ENCODE results near the gene LRRC3B. TPM values are rescaled to one million over a fixed set of nuclear protein-coding genes. Genes with fewer than 3 reads are reported as not detected.

Gene LRRC3B
- total RNA-seq, 2 experiments from 2014 or later = not detected

GRCh38 chr3:26719134-26719533, 96.6 kb downstream of the LRRC3B start:
- no peak overlapping the region for H3K27ac ChIP-seq (ENCODE audit: low read depth, low read length, poor library complexity, severe bottlenecking)
- H3K4me3 ChIP-seq (ENCODE audit: low read depth, low read length, poor library complexity, severe bottlenecking) = no peak overlapping the region
- intact Hi-C loops (cut with micrococcal nuclease; ENCODE audit: unreplicated experiment) = no loop called here
- no peaks in the 10 kb centered on the region for H4K20me1 ChIP-seq (ENCODE audit: insufficient read depth, low read length)
- H3K9me3 ChIP-seq (ENCODE audit: low read length) = no peaks in the 10 kb centered on the region
- ChIA-PET CTCF (ENCODE audit: unreplicated experiment) (no interaction called here), POLR2A (interaction anchor here (0.6 to 1.9 kb wide), 4 partner anchors 17 to 1730 kb away, joined by 3 to 5 read pairs (median 4); no protein-coding TSS in a partner anchor)
- no peak overlapping the region for H3K4me2 ChIP-seq (ENCODE audit: low read length)
- no TSS peak for BruUV-seq (replicated peaks)
- DNase-seq (ENCODE audit: low spot score) = no peak
- no peaks in the 10 kb centered on the region for H3K9me2 ChIP-seq (ENCODE audit: insufficient read depth, low read length)
- TF ChIP-seq, protein P1, sequence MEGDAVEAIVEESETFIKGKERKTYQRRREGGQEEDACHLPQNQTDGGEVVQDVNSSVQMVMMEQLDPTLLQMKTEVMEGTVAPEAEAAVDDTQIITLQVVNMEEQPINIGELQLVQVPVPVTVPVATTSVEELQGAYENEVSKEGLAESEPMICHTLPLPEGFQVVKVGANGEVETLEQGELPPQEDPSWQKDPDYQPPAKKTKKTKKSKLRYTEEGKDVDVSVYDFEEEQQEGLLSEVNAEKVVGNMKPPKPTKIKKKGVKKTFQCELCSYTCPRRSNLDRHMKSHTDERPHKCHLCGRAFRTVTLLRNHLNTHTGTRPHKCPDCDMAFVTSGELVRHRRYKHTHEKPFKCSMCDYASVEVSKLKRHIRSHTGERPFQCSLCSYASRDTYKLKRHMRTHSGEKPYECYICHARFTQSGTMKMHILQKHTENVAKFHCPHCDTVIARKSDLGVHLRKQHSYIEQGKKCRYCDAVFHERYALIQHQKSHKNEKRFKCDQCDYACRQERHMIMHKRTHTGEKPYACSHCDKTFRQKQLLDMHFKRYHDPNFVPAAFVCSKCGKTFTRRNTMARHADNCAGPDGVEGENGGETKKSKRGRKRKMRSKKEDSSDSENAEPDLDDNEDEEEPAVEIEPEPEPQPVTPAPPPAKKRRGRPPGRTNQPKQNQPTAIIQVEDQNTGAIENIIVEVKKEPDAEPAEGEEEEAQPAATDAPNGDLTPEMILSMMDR (conservative IDR thresholded peaks at IDR 0.05; ENCODE audit: low read length) = no peak
- TF ChIP-seq EZH2phosphoT487 (IDR thresholded peaks at IDR 0.05; ENCODE audit: borderline replicate concordance, low read depth, low read length) = no peak
- no peaks in the 10 kb centered on the region for H3K79me2 ChIP-seq (ENCODE audit: insufficient read depth, low read depth, low read length)
- H3K36me3 ChIP-seq (ENCODE audit: insufficient read depth, low read length) = no peaks in the 10 kb centered on the region
- H2AFZ ChIP-seq (ENCODE audit: low read length) = no peak overlapping the region
- no peaks in the 10 kb centered on the region for H3K4me1 ChIP-seq (ENCODE audit: insufficient read depth, low read length, poor library complexity, severe bottlenecking)

GRCh38 chr3:26721047-26721446, 98.5 kb downstream of the LRRC3B start:
- H3K27ac ChIP-seq (ENCODE audit: low read depth, low read length, poor library complexity, severe bottlenecking) = no peak overlapping the region
- TF ChIP-seq, protein P1 (conservative IDR thresholded peaks at IDR 0.05; ENCODE audit: low read length) = no peak; the same call in 1 of the 2 replicates
- no peak for TF ChIP-seq EZH2phosphoT487 (IDR thresholded peaks at IDR 0.05; ENCODE audit: borderline replicate concordance, low read depth, low read length)
- H3K9me3 ChIP-seq (ENCODE audit: low read length) = no peaks in the 10 kb centered on the region
- no peak for DNase-seq (ENCODE audit: low spot score)
- H3K4me2 ChIP-seq (ENCODE audit: low read length) = no peak overlapping the region
- no peaks in the 10 kb centered on the region for H3K9me2 ChIP-seq (ENCODE audit: insufficient read depth, low read length)
- no peaks in the 10 kb centered on the region for H3K79me2 ChIP-seq (ENCODE audit: insufficient read depth, low read depth, low read length)
- no peaks in the 10 kb centered on the region for H3K36me3 ChIP-seq (ENCODE audit: insufficient read depth, low read length)
- intact Hi-C loops (cut with micrococcal nuclease; ENCODE audit: unreplicated experiment) = no loop called here
- H2AFZ ChIP-seq (ENCODE audit: low read length) = no peak overlapping the region
- POLR2A ChIA-PET = no interaction called here
- no TSS peak for BruUV-seq (replicated peaks)
- H3K4me1 ChIP-seq (ENCODE audit: insufficient read depth, low read length, poor library complexity, severe bottlenecking) = no peaks in the 10 kb centered on the region
- CTCF ChIA-PET (ENCODE audit: unreplicated experiment) = no interaction called here
- H3K4me3 ChIP-seq (ENCODE audit: low read depth, low read length, poor library complexity, severe bottlenecking) = no peak overlapping the region
- H4K20me1 ChIP-seq (ENCODE audit: insufficient read depth, low read length) = no peaks in the 10 kb centered on the region

- Histone ChIP-seq H3K9me2 (ENCODE audit: insufficient read depth, low read length) (no peaks in the 10 kb centered on the region), H3K4me2 (ENCODE audit: low read length) (no peak overlapping the region), H4K20me1 (ENCODE audit: insufficient read depth, low read length) (no peaks in the 10 kb centered on the region), H3K36me3 (ENCODE audit: insufficient read depth, low read length) (no peaks in the 10 kb centered on the region), H3K79me2 (ENCODE audit: insufficient read depth, low read depth, low read length) (no peaks in the 10 kb centered on the region), H3K4me3 (ENCODE audit: low read depth, low read length, poor library complexity, severe bottlenecking) (no peak overlapping the region), H3K4me1 (ENCODE audit: insufficient read depth, low read length, poor library complexity, severe bottlenecking) (no peaks in the 10 kb centered on the region), H3K9me3 (ENCODE audit: low read length) (no peaks in the 10 kb centered on the region), H2AFZ (ENCODE audit: low read length) (no peak overlapping the region), H3K27ac (ENCODE audit: low read depth, low read length, poor library complexity, severe bottlenecking) (no peak overlapping the region)
- CTCF ChIA-PET (ENCODE audit: unreplicated experiment) = no interaction called here
- no TSS peak for BruUV-seq (replicated peaks)
- TF ChIP-seq, protein P1 (conservative IDR thresholded peaks at IDR 0.05; ENCODE audit: low read length) = no peak
- TF ChIP-seq EZH2phosphoT487 (IDR thresholded peaks at IDR 0.05; ENCODE audit: borderline replicate concordance, low read depth, low read length) = no peak
- no peak for DNase-seq (ENCODE audit: low spot score)
- POLR2A ChIA-PET = no interaction called here
- intact Hi-C loops (cut with micrococcal nuclease; ENCODE audit: unreplicated experiment) = no loop called here
Measured at GRCh38 chr3:26731843-26732242, 109.3 kb downstream of the LRRC3B start.

Data from OCI-LY7 (cell line).